ENCODE data around the gene DISP3.

DISP3 gene

DNA sequence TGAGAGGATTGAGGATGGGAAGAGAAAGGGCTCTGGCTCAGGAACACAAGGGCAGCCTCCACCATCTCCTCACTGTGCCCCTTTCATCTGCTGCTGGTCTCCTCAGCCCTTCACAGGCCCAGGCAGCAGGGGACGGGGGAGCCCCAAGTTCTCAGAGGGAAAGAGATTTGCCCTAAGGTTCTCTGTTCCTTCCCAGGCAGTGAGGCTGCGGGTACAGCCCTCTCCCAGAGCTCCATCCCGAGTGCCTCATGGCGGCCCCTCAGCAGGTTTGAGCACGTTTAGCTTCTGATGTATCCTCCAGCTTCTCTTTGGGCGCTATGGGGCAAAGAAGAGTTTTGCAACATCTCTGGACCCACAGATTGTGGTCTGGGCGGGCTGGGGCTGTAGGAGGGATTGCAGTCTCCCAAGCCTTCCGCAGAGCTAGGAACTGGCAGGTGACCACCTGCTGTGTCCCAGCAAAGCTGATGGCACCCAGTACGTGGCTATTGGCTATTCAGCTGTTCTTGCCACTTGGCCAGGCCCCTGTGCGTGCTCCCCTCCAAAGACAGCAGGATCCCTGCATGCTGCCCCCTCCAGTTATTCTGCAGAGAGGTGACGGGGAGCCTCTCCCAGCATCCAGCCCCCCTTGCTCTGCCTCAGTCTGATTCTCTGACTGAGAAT, 10.1 kb downstream of the DISP3 start:
- no peak for DNase-seq

DNA sequence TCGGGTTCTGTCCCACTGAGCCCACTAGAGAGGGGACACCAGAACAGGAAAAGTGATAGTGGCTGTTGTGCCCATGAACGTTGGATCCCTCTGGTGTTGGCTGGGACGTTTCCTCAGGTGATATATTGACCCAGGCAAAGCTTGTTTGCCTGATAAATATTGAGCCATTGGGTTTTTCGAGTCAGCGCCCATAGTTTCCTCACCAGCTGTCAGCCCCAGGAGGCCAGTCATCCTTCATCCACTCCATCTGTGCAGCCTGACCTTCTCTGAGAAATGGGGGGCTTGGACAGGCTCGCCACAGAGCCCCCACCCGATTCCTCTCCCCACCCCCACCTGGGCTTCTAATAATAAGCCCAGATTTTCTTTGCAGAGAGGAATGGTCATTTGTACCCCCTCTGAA, 13.3 kb downstream of the DISP3 start:
- no peak for DNase-seq

DNA sequence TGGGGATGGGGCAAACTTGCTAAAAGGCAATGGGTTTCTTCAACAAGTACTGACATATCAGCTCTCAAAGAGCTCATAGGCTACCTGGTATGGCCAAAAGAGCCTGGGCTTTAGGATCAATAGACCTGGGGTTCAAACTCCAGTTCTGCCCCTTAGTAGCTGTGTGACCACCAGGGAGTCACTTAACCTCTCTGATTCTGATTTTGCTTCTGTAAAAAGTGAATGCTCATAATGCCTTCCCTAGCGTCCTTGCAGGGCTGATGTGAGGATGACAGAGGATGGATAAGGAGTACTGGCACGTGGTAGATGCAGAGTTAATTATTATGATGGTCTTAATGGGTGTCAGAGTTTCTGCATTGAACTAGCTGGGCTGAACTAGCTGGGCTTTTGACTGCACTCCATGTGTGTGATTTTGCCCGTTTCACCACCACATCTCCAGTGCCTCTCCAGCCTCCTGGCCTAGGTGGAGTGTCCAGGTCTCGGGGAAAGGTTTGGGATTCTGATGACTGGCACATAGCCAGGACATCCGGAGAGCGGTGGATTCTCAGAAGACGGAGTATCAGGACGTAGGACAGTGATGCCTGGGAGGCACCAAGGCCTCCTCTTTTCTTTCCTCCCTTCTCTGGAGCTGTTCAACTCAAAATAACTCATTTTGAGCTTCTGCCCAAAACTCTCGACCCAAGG, 15.2 kb downstream of the DISP3 start:
- no peak for DNase-seq

DNA sequence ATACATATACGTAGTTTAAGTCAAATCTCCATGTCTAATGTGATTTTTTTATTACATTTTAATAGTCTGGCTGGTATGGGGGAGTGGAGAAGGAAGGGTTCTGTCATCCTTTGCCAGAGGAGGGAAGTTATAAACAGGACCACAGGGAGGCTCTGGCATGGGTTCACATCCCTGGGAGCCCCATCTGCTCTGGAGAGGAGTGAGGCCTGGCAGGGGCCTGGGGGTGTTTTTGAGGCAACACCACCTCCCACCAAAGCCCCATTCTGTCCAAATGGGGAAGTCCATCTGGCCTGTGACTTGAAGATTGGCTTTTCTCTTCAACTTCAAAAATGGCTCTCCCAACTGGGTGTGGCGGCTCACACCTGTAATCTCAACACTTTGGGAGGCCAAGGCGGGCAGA, 15.8 kb downstream of the DISP3 start:
- no peak for DNase-seq

DNA sequence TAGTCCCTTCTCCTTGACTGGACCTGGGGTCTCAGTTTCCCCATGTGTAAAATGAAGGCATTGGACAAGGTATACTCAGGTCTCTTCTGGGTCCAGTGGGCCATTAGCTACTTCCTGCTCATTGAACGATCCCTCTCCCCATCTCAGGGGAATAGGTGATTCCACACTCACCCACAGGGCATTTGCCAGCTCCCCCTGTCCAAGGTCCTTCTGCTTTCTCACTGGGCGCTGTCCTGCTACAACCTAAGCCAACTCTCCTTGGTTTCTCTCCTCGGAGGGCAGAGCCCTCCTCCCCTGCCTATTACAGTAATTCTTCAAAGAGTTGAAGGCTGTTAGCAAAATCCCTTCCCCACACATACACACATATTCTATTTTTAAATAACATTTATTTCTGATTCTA, 16.6 kb downstream of the DISP3 start:
- no peak for DNase-seq

DNA sequence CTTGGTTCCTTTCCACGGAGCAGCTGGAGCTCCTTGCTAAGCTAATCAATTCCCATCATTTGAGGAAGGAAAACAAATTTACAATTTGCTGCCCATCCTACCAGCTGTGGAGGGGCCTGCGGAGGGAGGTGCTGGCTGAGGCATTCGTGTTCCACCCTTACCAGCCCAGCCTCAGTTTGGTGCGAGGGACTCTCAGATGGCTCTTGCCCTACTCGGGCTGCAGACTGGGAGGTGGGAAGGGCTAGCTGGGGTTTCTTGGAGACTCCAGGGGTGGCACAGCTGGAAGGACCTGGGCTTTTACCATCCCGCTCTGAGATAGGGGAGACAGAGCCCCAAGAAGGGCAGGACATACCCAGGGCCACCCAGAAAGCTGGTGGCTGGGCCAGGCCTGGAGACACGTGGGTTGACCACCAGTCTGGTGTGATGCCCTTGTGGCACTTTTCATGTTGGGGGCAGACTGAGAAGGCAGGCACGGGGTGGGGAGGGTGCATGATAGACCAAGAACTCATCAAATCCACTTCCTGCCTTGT, 17.7 kb downstream of the DISP3 start:
- no peak for DNase-seq

DNA sequence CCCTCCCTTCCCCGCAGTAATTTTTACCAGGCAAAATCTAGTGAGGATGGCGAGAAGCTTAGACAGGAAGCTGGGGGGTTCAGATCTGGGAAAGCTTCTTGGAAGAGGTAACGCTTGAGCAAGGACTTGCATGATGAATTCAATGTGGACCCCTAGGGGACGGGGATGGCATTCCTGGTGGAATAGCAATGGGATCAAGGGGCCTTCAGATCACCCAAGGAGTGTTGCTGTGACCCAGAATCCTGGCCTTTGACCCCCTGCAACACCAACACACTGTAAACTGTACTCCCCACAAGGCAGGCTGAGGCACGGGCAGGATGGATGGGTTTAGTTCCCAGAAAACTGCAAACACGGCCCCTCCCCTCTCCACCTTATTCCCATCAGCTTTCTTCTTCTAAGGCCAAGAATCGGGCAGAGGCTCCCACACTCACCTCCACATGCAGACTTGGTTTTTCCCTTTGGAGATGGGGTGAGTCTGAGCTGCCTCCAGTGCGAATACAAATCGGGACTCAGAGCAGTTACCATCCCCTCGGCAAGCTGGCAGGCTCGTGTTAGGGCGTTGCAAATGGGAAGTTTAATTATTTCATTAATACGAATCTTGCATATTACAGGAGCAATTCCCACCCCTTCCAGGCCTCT, 20.1 kb downstream of the DISP3 start:
- DNase-seq = no peak

DNA sequence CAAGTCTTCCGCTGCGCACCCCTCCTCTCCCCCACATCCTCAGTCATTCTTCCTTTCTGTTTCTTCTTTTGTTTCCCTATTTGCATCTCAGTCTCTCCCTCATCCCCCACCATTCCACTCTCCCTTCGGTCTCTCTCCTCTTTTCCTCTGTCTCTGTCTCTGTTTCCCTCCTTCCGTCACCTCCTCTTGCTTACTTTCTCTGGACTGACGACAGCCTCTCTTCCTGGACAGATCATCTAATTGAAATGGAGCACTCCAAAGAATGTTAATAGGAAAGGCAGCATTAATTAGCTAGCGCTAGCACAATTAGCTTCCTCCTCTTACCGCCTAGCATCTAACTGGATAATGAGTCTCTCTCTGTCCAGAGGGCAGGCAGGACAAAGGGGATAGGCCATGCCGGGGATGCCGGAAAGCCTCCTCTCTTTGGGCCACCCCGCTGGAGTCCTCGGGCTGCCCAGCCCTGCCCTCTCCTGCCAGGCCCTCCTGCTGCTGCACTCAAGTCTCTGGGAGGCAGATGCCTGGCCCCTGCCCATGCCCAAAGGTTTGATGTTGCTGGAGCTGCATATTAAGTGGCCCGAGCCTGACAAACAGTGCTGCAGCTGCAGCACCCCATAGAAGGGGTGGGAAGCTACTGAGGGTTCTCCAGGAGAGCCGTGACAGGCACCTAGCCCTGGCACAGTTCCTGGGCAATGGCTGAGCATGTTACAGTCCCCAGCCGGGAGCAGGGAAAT, 20.8 kb downstream of the DISP3 start:
- DNase-seq = no peak

DNA sequence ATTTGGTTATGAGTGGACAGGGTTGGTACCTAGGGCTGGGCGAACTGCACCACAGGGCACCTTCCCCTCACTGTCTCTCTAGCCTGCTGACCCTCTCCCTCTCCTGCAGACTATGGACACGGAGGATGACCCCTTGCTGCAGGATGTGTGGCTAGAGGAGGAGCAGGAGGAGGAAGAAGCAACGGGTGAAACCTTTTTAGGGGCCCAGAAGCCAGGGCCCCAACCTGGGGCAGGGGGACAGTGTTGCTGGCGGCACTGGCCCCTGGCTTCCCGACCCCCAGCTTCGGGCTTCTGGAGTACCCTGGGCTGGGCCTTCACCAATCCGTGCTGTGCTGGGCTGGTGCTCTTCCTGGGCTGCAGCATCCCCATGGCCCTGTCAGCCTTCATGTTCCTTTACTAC, 21.9 kb downstream of the DISP3 start:
- no peak for DNase-seq

DNA sequence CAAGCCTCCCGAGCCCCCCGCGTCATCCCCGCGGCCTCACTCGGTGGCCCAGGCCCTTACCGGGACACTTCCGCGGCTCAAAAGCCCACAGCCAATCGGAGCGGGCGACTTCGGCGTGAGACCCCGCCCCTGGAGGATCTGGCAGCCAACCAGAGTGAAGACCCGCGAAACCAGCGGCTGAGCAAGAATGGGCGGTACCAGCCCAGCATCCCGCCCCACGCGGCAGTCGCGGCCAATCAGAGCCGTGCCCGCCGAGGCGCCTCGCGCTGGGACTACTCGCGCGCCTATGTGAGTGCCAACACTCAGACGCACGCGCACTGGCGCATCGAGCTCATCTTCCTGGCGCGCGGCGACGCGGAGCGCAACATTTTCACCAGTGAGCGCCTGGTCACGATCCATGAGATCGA, 22.5 kb downstream of the DISP3 start:
- DNase-seq = no peak

DNA sequence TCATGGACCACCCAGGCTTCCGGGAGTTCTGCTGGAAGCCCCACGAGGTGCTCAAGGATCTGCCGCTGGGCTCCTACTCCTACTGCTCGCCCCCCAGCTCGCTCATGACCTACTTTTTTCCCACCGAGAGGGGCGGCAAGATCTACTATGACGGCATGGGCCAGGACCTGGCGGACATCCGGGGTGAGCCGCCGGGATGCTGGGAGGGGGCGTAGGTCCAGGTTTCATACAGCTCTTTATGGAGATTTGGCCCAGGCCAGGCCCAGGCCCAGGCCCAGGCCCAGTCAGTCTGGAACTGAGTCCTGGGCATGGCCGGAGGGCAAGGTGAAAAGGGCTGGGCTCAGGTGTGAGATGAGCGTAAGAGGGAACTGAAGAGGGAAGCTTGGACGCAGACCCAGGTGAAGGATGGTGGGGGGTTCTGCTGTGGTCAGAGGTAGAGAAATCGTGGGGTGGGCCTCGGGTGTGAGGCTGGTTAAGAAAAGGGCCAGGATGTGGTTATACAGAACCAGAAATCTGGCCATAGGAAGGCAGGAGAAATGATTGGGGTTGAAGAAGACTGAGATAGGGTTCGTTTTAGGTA, 23.0 kb downstream of the DISP3 start:
- no peak for DNase-seq

DNA sequence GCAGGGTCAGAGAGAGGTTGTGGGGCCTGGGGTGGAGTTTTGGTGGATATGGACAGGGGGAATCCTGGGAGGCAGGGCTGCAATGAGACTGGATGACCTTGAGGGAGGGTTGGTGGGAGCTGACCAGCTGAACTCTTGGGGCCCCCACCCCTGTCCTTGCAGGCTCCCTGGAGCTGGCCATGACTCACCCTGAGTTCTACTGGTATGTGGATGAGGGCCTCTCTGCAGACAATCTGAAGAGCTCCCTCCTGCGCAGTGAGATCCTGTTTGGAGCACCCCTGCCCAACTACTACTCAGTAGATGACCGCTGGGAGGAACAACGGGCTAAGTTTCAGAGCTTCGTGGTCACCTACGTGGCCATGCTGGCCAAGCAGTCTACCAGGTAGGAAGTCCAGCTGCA, 23.6 kb downstream of the DISP3 start:
- no peak for DNase-seq

DNA sequence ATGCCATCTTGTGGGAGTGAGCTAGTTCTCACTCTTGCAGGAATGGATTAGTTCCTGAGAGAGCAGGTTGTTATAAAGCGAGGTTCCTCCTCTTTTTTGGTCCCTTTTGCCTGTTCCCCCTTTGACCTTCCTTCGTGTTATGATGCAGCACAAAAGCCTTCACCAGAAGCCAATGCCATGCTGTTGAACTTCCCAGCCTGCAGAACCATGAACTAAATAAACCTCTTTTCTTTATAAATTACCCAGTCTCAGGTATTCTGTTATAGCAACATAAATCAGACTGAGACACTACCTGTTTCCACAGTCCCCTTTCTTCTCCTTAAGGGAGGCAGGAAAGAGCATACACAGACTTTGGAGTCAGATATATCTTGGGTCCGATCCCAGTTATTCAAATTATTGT, 25.6 kb downstream of the DISP3 start:
- DNase-seq = no peak

DNA sequence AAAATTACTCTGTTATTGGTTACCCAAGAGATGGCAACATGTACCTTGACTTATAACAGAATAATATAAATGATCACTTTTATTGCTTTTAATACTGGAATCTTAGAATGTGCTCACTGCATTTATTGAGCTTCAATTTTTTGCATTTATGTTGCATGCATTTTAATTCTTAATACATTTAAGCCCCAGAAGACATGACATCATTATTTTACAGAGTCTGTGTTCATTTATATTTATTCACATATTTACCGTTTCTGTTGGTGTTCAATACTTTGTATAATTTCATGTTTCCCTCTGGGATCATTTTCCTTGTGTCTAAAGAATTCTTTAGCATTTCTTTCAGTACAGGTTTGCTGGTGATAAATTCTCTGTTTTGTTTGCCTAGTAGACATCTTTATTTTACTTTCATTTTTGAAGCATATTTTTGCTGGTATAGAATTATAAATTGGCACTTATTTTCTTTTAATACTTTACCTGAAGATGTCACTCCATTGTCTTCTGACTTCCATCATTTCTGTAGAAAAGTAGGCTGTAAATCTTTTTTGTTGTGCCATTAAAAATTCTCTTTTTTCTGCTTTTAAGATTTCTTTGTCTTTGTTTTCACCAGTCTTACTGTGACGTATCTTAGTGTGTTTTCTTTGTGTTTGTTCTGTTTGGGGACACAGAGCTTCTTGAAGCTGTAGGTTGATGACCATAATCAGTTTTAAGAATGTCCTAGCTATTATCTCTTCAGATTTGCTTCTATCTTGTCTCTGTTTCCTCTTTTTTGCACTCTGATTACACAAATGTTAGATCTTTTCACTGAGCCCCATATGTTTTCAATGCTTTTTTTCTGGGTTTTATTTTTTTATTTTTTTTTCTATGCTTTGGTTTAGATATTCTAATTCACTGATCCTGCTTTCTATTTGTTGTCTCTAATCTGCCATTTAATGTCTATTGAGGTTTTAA, 26.9 kb downstream of the DISP3 start:
- no peak for DNase-seq

DNA sequence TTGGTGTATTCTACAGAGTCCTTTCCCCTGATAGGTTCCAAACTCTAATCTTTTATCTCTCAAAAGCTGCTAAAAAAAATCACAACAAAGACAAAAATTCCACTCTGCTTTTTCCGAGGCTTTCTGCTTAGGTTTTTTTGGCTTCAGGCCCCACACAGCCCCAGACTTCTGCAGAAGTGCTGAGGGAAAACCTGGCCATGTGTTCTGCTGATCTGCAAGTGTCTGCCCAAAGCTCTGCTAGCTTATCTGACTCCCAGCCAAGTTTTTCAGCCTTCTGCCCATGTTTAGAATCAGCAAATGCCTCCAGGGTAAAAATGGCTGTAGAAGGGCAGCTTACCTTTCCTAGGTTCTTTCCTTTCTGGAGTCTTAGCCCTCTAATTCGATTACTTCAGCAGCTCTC, 28.4 kb downstream of the DISP3 start:
- no peak for DNase-seq

DNA sequence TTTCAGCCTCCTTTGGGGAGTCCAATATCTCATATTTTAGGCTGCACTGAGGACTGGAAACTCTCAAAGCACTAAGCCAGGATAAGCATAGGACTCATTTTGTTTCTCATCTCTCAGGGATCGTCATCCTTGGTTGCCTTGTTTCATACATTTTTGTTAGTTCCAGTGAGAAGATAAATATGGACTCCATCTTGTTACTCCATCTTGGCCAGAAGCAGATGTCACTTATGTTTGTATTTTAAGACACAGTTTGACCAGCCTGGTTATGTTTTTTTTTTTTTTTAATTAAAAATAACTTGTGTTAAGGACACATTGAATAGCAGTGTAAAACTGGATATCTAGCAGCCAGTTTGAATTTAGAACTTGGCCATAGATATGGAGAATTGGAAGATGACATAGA, 34.7 kb downstream of the DISP3 start:
- DNase-seq = no peak

DNA sequence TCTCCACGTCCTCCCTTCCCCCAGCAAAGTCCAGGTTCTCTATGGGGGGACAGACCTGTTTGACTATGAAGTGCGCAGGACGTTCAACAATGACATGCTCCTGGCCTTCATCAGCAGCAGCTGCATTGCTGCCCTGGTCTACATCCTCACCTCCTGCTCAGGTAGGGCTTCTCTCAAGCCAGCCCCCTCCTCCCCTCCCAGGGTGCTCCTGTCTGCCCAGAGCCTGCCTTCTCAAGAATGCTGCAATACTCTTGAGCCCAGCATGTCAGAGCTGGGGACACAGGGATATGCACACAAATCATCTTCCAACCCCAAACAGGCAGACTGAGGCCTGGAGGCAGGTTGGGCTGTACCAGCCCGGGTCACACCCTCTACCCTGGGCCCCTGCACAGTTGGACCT, 35.4 kb downstream of the DISP3 start:
- DNase-seq = no peak

DNA sequence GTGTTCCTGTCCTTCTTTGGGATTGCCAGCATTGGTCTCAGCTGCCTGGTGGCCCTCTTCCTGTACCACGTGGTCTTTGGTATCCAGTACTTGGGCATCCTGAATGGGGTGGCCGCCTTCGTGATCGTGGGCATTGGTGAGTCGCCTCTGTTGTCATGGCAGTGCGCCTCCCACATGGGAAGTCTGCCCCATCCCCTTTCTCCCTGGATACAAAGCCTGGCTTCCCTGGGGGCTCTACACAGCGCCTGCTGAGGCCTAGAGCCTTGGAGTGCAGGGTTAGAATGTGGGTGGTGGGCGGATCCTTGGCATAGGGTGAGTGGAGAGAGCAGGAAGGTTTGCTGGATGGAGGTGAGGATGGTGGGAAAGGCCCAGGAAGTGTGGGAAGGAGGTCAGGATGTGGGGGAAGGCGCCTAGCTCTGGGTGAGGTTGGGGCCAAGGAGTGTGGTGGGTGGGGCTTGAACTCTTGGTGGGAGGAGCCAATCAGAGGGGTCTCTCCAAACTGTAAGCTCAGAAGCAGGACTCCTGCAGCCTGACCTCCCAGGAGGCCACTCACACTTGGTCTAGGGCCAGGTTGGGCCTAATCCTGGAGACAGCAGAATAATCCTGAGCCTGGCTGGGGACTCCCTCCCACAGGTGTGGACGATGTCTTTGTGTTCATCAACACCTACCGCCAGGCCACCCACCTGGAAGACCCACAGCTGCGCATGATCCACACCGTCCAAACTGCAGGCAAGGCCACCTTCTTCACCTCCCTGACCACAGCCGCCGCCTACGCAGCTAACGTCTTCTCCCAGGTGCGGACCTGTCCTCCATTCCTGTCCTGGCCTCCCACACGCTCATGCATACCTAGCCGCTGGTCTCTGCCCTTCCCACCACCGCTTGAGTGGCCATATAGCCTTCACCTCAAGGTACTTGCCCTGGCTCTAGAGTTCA, 36.7 kb downstream of the DISP3 start:
- DNase-seq = no peak

DNA sequence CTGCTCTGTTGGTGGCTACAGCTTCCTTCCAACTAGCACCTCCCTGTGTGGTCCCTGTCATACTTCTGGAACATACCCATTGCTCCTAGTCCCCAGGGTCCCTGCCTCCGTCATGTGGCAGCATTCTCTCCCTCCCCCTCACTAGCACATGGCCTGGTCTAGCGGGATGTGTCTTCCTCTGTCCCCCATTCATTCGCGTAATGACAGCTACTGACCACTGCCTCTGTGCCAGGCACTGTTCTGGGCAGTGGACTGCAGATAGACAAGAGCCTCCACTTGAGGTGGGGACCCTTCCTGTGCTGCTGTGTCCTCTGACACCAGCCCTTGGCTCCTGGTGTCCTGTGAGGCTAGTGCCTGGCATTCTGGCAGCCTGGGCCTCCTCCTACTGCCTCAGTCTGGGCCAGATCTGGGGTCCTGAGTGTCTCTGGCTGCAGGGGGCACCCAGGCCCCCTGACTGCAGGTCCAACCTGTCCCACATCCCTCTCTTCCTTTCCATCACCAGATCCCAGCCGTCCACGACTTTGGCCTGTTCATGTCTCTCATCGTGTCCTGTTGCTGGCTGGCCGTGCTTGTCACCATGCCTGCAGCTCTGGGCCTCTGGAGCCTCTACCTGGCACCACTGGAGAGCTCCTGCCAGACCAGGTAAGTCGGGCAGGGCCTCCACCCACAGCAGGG, 38.1 kb downstream of the DISP3 start:
- no peak for DNase-seq

DNA sequence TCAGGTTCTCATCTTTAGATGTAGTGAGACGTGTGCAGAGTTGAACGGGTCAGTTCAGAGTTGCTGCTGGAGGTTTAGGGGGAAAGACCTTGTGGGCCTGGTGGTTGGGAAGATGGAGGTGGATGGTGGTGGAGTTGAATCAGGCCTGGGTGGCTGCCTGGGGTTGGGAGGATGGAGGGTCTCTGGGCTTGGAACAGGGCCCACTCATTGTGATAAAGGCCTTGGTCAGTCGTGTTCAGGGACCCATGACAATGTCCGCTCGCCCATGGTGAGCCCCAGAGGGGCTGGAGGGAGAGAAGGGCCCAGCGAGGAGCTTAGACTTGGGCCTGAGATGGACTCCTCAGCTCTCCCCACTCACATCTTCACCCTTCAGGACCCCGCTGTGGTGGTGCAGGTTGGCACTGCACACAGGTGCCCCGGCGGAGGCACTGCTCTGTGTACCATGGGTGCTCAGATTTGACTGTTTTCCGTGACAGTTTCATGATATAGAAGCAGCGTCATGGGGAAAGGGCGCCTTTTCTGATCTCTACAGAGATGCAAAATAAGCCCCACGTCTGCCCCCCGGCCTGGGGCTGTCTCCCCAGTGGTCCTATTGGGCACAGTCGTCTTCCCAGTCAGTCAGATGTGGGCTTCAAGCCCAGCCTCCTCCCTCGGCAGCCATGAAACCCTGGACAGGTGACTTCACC, 39.2 kb downstream of the DISP3 start:
- no peak for DNase-seq
